Measurements from ENCODE around the gene STON1.

DNA sequence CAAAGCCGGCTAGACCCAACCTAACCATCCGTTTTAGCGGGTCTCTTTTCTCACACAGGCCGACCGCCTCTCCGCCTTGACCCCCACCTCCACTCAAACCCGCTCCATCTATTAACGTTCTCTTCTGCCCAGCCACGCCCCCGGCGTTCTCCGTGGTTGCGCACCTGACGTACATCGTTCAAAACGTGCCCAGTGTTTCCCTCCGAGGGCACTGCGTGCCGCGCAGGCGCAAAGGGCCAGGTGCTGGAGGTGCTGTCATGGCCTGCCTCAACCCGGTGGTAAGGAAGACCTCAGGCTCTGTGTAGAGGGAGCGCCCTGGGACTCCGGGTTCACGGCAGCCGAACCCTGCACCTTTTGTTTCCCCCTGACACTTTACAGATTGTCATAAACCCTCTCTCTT is 87.7 kb downstream of the STON1 start, which contains the start of gene GTF2A1L:
- TF ChIP-seq, protein P1, sequence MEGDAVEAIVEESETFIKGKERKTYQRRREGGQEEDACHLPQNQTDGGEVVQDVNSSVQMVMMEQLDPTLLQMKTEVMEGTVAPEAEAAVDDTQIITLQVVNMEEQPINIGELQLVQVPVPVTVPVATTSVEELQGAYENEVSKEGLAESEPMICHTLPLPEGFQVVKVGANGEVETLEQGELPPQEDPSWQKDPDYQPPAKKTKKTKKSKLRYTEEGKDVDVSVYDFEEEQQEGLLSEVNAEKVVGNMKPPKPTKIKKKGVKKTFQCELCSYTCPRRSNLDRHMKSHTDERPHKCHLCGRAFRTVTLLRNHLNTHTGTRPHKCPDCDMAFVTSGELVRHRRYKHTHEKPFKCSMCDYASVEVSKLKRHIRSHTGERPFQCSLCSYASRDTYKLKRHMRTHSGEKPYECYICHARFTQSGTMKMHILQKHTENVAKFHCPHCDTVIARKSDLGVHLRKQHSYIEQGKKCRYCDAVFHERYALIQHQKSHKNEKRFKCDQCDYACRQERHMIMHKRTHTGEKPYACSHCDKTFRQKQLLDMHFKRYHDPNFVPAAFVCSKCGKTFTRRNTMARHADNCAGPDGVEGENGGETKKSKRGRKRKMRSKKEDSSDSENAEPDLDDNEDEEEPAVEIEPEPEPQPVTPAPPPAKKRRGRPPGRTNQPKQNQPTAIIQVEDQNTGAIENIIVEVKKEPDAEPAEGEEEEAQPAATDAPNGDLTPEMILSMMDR (IDR thresholded peaks at IDR 0.05), result no peak
- TF ChIP-seq POLR2A (IDR thresholded peaks at IDR 0.05), result no peak
